ENCODE data around the gene ADAM19.
"Not testable (repeated sequence)": the region's sequence is repeated elsewhere in the genome, so short reads cannot be mapped to it uniquely, and the experiment has no call there.

DNA sequence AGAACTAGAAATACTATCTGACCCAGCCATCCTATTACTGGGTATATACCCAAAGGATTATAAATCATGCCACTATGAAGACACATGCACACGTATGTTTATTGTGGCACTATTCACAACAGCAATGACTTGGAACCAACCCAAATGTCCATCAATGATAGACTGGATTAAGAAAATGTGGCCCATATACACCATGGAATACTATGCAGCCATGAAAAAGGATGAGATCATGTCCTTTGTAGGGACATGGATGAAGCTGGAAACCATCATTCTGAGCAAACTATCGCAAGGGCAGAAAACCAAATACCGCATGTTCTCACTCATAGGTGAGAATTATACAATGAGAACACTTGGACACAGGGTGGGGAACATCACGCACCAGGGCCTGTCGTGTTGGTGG lies 145.7 kb downstream of the ADAM19 start:
- TF ChIP-seq, protein P1, sequence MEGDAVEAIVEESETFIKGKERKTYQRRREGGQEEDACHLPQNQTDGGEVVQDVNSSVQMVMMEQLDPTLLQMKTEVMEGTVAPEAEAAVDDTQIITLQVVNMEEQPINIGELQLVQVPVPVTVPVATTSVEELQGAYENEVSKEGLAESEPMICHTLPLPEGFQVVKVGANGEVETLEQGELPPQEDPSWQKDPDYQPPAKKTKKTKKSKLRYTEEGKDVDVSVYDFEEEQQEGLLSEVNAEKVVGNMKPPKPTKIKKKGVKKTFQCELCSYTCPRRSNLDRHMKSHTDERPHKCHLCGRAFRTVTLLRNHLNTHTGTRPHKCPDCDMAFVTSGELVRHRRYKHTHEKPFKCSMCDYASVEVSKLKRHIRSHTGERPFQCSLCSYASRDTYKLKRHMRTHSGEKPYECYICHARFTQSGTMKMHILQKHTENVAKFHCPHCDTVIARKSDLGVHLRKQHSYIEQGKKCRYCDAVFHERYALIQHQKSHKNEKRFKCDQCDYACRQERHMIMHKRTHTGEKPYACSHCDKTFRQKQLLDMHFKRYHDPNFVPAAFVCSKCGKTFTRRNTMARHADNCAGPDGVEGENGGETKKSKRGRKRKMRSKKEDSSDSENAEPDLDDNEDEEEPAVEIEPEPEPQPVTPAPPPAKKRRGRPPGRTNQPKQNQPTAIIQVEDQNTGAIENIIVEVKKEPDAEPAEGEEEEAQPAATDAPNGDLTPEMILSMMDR (conservative IDR thresholded peaks at IDR 0.05; ENCODE audit: low read depth in 2 of 2), result not testable (repeated sequence)
- not testable (repeated sequence) for TF ChIP-seq EZH2 (IDR thresholded peaks at IDR 0.05; ENCODE audit: low read depth, unreplicated experiment); POLR2AphosphoS5 (IDR thresholded peaks at IDR 0.05; ENCODE audit: low read depth); ZNF331 (CRISPR knock-in tag; IDR thresholded peaks at IDR 0.05; ENCODE audit: low read depth); JUNB (IDR thresholded peaks at IDR 0.05; ENCODE audit: unreplicated experiment); REST (IDR thresholded peaks at IDR 0.05; ENCODE audit: unreplicated experiment); ZNF462 (CRISPR knock-in tag; IDR thresholded peaks at IDR 0.05); EZH2phosphoT487 (IDR thresholded peaks at IDR 0.05; ENCODE audit: unreplicated experiment)

Measured in GM23338 (cell line).